NCI-H82 treated with DMSO at 0.1 percent for 48 hours (cell line): ENCODE data around the gene TINAGL1.
A peak's percentile ranks its signal among the peaks of the same experiment; 100 is the strongest.

Experiments used
- DNase-seq: peaks from one replicate; lab custom pipeline; 2025; ENCODE audit not compliant: unreplicated experiment; lab: John Stamatoyannopoulos, UW

Gene TINAGL1

GRCh38 chr1:31605908-31606427 lies 29.7 kb downstream of the TINAGL1 start:
- no peak for DNase-seq

- no peak for DNase-seq
These were observed 31.0 kb downstream of the TINAGL1 start for GRCh38 chr1:31607360-31607759.

GRCh38 chr1:31609514-31610118 lies 33.3 kb downstream of the TINAGL1 start:
- no peak for DNase-seq

GRCh38 chr1:31614414-31615005 lies 38.2 kb downstream of the TINAGL1 start:
- DNase-seq = peak; percentile 78

GRCh38 chr1:31615414-31615813 lies 39.1 kb downstream of the TINAGL1 start:
- no peak for DNase-seq

GRCh38 chr1:31615939-31616338 lies 39.6 kb downstream of the TINAGL1 start:
- no peak for DNase-seq

- DNase-seq = no peak
These were observed 41.1 kb downstream of the TINAGL1 start, which contains the start of gene HCRTR1 for GRCh38 chr1:31617218-31617915. Gene HCRTR1 (plus strand): TSS chr1:31617689. CDS start chr1:31619193, 1,504 bp downstream.

GRCh38 chr1:31617916-31618746 lies 41.8 kb downstream of the TINAGL1 start:
- DNase-seq = peak; percentile 40

GRCh38 chr1:31618916-31619846 lies 42.9 kb downstream of the TINAGL1 start:
- no peak for DNase-seq

DNA sequence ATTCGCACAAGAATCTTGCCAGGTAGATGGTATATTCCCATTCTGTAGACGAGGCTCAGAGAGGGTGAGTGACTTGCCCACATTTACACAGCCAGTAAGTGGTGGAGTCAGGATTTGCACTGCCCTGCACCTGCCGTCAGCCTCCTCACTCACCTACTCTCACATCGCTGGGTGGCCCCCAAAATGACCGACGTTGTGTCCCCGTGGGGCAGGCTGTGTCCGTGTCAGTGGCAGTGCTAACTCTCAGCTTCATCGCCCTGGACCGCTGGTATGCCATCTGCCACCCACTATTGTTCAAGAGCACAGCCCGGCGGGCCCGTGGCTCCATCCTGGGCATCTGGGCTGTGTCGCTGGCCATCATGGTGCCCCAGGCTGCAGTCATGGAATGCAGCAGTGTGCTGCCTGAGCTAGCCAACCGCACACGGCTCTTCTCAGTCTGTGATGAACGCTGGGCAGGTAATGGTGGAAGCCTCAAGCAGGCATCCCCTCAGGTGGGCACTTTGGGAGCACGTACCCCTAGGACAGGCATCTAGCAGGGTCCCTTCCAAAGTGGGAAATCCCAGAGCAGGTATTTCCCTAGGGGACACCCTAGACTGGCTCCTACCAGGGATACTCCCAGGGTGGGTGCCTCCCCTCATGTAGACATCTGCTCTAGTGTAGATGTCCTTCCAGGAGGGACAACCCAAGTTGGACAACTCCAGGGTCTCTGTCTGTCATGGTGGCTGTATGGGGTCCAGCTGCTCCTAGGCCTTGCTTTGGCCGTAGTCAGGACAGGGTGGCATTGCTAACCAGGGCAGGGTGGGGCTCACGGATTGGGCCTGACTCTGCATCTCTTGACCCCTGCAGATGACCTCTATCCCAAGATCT lies 44.5 kb downstream of the TINAGL1 start:
- DNase-seq = no peak

- DNase-seq = no peak
These were observed 45.1 kb downstream of the TINAGL1 start for GRCh38 chr1:31621498-31621820.

DNA sequence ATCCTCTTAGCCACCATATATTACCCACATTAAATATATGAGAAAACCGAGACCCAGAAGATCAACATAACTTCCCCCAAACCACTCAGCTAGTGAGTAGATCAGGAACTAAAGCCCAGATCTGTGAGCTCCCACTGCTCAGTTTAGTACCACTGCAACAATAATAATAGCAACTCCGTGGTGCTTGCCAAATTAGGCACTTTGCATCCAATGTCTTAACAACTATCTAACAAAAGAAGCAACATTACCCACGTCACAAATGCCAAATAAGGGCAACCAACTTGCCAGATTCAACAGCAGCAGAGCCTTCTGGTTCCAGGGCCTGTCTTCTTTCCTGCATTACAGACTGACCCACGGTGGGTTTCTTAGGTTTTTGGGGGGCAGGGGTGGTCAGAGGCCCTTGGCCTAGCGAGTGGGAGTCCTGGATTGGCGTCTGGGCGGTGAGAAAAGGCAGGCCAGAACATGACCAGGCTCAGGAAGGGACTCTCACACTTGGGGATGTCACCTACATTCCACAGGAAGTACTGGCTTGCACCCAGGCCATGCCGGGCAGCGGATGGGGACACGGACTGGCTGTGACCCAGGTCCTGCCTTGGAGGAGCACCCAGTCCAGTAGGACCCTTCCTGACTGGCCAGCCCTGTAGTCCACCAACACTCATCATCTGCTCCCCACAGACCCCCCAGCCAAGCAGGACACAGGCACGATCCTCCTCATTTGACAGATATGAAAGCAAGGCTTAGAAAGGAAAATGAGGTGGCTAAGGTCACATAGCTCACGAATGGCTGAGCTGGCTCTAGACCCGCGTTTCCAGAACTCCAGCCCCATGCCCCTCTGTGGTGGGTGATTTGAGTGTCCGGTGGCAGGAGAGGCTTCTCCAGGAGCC lies 45.8 kb downstream of the TINAGL1 start:
- no peak for DNase-seq

- DNase-seq = no peak
These were observed 47.0 kb downstream of the TINAGL1 start for GRCh38 chr1:31623365-31623764.

- no peak for DNase-seq
These were observed 48.0 kb downstream of the TINAGL1 start for GRCh38 chr1:31624309-31624708.

- DNase-seq = no peak
These were observed 48.6 kb downstream of the TINAGL1 start for GRCh38 chr1:31624731-31625514.

GRCh38 chr1:31625561-31626222 lies 49.4 kb downstream of the TINAGL1 start:
- DNase-seq = no peak
